NCI-H1417 (cell line): ENCODE data around the gene TRANK1.
"Not testable (repeated sequence)": the region's sequence is repeated elsewhere in the genome, so short reads cannot be mapped to it uniquely, and the experiment has no call there.

ENCODE experiments used
- DNase-seq, 3 experiments: peaks; one replicate each; lab custom pipeline; 2025; lab: John Stamatoyannopoulos, UW

The TRANK1 gene

DNA sequence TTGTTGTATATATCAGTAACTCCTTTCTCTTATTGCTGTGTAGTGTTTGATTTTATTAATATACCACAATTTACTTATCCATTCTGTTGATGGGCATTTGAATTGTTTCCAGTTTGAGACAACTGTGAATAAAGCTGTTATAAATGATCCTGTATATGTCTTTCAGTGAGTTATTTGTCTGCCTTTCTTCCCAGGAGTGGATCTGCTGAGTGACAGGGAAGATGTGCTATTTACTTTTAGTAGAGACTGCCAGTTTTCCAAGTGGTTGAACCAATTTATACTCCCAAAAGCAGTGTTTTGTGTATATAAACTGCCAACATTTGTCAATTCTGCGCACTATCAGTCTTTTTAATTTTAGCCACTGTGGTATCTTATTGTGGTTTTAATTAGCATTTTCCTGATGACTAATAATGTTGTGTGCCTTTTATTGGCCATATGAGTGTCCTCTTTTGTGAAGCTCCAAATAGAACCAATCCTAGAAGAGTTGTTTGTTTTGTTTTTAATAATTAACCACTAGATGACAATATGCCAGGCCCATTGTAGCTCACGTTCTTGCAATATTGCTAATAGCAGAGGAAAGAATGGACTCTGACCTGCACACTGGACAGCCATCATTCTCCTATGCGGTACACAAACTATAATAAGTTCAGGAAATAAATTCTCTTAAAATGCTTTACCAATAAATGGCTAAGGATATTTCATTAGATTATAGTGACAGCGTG, 25.3 kb downstream of the TRANK1 start:
- no peak for DNase-seq

DNA sequence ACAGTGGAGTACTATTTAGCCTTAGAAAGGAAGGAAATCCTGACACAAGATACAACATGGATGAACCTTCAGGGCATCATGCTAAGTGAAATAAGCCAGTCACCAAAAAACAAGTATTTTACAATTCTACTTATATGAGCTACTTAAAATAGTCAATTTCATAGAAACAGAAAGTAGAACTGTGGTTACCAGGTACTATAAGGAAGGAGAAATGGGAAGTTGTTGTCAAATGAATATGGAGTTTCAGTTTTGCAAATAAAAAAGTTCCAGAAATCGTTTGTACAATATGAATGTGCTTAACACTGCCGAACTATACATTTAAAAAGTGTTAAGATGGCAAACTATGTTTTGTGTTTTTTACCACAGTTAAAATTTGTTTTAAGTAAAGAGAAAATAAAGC, 26.8 kb downstream of the TRANK1 start:
- no peak for DNase-seq

DNA sequence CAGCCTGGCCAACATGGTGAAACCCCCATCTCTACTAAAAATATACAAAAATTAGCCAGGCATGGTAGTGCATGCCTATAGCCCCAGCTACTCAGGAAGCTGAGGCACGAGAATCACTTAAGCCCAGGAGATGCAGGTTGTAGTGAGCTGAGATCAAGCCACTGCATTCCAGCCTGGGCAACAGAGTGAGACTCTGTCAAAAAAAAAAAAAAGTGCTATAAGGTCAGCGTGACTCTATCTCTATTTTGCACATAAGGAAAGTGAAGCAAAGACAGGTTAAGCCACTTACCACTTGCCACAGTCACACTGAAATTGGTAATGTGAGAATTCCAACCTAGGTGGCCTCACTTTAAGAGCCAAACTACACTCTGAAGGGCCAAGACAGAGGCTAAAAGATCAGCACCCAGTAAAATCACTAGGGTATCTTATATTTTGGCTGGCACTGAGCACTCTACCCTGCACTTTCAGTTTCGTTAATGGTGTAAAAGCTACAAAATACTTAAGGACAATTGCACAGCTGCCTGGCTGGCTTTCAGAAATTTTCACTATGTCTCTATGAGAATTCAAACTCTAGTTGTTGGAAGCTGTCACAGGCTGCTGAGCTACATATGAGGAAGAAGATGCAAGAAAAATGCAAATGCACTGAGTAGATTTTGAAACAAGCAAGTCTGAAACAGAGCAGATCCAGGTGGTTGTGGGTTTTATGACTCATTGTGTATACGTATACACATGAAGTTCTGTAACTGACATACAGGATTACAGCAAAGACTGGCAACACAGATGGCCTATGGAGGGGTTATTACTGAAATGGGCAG, 32.7 kb downstream of the TRANK1 start:
- no peak for DNase-seq

DNA sequence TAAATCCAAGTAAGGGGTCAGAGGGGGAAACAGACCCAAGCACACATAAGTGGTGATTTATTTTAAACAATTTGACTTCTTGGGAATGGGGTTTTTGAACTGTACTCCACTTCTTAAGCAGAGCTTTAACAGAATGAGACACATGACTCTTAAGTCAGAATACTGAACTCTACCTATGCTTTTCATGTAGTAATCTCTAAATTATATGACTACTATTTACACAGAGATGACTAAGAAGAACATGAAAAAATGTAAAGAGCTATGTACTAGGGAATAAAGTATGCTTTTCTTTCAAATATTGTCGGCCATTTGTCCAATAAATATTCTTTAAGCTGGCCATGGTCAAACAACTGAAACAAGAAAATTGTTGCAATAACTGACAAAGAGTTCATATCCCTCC, 35.2 kb downstream of the TRANK1 start:
- DNase-seq, result no peak

DNA sequence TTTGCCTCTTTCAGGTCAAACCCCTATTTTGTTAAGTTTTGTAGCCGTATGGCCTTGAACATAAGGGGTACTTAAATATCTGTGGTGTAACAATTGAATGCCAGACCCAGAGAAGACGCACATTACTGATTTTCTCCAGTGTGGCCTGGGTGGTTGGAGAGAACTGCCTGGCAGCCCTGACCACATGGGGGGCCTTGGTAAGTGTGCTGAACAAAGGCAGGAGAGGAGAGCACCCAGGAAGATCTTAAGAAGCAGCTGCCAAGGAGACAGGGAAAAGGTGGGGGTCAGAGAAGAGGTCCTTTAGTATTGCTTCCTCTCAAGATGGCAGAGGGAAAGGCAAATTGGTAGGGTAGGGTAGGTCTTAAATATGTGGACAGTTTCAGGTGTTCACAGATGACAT, 35.7 kb downstream of the TRANK1 start:
- no peak for DNase-seq

DNA sequence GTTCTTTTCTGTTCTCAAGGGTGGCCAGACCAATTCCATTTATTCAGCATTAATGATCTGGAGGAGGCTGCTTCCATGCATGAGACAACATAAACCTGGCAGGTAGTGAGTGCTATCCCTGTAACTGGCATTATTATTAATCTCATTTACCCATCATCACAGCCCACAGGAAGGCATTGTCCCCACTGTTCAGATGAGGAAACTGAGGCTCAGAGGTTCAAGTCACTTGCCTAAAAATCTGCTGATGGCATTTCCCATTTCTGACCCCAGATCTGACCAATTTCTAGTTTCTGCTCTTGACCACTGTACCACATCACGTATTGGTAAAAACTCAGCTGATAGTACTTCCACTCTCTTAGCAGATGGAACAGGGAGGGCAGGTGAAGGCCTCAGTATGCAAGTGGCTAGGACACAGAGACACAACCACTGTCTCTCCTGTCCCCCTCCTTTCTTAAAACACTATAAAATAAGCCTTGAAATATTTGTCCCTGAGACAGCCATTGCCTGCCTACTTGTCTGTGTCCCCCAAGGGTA, 36.1 kb downstream of the TRANK1 start:
- DNase-seq, result no peak

DNA sequence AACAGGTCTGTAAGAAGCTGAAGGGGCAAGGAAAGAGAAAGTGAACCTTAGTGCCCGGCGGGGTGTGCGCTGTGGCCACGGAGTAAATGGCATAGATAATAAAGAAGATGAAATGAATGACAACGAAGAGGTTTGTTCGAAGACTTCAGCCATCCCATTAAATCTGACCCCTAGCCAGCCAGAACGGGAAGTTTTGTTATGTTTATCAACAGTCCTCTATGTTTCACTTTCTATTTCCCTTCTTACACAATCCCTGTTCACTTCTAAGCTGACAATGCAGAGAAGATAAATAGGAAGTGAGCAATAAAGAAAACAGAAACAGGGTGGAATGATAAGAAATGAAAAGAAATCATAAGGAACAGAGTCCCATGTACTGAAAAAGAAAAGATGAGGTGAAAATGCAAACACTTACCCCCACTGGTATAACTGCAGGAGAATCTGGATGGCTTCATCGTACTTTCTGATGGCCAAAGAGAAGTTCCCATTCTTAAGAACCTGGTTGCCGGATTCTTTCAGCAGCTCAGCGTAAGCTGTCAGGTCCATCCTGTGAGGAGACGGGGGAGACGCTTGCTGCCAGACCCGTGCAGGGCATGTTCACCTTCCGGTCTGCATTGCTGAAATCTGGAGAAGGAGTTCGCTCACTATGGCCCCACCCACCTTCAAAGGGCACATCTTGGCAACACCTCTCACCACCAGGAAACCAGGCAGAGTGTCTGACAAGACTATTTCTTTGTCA, 36.8 kb downstream of the TRANK1 start:
- DNase-seq, result no peak

DNA sequence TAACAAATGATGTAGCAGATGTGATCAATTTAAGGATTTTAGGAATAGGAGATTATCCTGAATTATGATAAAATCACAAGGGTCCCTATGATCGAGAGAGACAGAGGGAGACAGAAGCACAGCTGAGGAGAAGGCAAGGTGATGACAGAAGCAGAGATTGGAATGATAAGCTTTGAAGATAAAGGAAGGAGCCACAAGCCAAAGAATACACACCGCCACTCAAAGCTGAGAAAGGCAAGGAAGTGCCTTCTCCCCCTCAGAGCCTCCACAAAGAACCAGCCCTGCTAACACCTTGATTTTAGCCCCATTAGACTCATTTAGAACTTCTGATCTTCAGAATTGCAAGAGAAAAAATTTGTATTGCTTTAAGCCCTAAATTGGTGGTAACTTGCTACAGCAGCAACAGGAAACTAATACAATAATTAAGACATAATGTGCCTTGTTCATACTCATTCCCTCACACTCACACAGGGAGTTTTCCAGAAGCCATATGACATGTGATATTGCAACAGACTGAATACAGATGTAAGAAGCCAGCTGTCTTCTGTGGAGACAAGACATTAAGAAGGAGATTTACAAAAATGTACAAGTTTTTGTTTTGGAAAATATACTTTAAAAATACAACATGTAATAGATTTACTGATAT, 38.2 kb downstream of the TRANK1 start:
- DNase-seq, result no peak

DNA sequence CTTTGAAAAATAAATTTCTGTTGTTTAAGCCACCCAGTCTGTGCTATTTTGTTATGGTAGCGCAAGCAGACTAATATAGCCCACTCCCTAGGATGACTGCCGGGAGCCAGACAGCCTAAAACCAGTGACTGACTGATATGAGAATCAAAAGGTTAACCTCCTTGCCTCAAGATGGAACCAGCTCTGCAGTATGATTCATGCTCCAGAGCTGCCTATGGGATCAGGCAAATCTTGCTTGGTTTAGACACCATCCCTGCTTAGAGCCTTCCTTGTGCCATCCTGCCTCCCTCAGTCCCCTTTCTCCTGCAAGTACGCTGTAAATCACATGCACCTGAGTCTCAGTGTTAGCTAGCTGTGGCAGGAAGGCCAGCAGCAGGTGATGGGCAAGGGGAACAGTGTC, 39.3 kb downstream of the TRANK1 start:
- DNase-seq, result no peak

DNA sequence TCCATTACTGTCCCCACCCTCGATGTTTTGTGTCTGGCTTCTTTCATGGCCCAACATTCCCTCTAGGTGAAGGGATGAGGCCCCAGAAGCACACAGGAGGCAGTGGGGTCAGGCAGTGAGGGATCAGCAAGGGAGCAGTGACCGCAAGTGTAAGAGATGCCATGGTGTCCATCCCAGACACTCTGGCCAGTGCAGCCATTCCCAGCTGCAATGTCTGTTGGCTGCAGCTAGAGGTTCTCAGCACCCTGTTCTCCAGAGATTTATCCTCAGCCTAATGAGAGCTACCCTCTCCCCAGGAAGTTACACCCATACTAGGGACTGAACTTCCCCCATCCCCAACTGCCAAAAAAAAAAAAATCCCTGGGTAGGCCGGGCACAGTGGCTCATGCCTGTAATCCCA, 40.2 kb downstream of the TRANK1 start:
- no peak for DNase-seq

DNA sequence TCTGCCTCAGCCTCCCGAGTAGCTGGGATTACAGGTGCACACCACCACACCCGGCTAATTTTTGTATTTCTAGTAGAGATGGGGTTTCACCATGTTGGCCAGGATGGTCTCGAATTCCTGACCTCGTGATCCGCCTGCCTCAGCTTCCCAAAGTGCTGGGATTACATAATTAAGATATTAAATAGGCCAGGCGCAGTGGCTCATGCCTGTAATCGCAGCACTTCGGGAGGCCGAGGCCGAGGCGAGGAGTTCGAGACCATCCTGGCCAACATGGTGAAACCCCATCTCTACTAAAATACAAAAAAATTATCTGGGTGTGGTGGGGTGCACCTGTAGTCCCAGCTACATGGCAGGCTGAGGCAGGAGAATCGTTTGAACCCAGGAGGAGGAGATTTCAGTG, 40.8 kb downstream of the TRANK1 start:
- not testable (repeated sequence) for DNase-seq

DNA sequence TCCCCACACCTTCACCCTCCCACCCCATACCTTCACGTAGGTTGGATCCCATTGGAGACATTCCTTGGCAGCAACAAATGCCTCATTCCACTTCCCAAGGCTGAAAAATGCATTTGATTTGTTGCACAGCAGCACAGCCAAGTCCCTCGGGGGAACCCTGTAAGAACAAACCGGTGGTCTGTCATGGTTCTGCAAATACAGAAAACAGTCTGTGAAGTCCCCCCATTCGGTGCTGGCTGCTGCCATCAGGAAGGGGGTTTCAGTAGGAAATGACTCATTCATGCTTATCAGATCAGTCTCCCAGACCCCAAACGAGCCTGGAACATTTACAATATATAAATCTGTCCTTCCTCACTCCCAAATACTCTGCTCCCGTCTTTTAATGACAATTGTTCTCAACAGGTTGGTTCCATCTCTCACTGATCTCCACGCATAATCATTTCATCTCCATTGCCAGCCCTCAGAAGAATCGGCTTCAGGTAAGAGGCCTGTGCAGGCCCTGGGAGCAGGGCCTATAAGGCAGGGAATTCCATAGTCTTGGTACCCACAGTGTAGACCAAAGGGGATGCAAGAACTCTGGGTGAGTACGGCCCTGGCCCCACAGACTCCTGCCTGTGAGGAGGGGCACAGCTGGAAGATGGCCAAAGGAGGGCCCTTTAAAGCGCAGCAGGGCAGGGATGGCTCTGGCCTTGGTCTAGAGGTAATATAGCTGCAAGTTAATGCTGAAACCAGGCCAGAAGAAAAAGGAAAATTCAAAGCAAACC, 41.6 kb downstream of the TRANK1 start:
- DNase-seq, result no peak

DNA sequence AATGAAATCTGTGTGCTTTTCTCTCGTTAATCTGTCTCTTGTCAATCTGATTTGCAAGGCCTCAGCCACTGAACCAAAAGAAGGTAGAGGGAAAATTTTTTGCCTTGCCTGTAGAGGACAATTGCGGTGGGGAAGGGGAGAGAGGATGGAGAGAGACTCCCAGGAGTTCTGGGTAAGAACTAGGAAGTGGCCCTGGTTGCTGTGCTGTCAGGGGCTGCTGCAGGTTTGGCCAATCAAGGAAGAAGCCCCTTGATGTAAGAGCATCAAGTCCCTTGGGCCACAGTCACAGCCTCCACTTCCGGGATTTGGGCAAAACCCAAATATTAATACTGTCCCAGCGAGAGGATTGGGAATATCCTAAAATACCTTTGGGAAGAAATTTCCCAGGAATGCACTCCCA, 43.3 kb downstream of the TRANK1 start:
- no peak for DNase-seq

DNA sequence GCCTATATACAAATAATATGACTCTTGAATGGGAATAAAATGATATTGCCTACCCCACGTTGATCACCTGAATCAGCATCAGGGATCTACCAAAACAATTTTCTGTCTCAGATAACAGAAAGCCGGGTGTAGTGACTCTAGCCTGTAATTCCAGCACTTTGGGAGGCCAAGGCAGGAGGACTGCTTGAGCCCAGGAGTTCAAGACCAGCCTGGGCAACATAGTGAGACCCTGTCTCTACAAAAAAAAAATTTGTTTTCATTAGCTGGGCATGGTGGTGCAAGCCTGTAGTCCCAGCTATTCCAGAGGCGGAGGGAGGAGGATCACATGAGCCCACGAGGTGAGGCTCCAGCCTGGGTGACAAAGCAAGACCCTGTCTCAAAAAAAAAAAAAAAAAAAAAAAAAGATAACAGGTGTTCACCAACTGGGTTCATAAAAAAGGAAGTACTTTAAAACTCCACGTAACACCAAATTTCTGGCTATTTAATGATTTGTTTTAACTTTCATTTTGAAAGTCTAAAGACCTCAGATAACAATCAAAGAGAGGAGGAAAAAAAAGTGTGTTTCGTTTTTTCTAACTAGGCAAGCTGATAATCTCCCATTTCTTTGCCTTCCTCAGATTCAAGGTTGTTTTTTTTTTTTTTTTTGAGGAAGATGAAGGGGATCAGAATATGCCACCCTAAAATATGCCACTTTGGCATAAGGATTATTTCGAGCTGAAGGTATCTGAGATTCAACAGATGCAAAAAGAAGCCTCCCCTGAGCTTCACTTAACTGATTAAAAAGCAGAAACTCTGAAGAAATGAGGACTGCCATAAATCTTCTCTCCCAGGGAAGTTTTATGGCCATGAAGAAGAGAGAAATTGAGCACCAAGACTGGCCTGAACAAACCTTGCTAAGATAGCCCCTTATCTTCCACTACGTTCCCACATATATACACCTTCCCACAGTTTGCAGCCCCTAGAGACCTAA, 44.1 kb downstream of the TRANK1 start:
- DNase-seq, result no peak

DNA sequence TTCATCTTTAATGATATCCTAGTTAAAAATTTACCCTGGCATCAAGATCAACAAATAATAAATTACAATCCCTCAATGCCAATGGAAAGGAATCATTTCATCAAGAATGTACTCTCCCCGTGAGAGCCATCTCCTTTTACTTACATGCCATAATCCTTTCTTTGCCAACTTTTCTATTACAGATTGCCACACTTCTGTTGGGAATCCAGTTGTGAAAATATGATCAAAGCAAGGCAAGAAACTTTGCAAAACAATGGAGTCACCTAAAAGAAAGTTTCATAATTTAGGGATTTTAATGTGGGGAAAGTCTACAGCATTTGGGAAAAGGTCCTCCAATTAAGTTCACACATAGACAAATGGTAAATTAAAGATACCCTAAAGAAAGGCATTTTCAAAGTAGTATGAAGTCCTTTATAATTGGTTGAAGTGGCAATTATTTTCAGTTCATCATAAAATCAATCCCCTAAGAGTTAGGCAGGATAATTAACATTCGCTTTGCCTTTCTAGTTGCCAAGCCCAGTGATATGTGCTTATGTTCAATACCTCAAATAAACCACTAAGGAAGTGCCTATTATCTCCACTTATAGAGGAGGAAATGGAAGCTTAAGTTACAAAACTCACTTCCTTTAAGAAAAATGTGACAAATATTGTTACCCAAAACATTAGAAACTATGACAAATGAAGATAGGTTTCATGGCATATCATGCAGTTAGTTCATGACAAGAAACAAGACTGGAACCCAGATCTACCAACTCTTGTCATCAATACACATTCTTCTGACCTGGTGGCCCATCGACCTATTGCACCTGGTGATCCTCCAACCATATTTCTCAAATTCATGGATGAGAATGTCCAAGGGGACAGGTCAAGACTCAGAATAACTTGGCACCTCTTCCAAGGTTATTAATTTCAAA, 49.1 kb downstream of the TRANK1 start:
- no peak for DNase-seq

DNA sequence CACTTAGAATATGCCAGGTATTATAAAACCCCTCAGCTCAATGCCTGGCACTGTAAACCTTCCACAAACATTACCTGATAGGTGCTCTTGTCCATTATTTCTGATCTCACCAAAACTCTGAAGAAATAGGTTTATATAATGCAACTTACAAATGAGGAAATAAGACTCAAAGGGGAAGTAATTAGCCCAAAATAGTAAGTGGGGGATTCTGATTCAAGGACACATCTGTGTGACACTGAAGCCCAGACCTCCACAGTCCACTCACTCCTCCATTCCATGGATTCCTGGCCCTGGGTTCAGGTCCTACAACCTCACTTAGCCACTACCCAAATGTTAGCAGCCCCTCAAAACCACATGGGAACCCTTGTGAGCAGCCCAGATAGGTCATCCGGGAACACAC, 49.9 kb downstream of the TRANK1 start:
- DNase-seq, result no peak

DNA sequence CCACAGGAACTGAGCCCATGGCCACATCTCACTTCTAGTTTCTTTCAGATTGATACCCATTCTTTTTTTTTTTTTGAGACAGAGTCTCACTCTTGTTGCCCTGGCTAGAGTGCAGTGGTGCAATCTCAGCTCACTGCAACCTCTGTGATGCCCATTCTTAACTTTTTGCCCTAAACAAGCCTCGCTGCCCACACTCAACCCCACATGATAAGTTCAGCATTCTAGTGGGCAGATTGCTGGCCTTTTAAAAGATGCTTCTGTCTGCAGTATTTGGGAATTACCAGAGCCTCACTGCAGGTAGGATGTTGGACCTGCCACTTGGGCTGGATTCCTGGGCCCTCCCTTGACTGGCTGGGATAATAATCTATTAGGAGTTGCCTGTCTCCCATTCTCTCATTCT, 51.0 kb downstream of the TRANK1 start:
- DNase-seq, result no peak

DNA sequence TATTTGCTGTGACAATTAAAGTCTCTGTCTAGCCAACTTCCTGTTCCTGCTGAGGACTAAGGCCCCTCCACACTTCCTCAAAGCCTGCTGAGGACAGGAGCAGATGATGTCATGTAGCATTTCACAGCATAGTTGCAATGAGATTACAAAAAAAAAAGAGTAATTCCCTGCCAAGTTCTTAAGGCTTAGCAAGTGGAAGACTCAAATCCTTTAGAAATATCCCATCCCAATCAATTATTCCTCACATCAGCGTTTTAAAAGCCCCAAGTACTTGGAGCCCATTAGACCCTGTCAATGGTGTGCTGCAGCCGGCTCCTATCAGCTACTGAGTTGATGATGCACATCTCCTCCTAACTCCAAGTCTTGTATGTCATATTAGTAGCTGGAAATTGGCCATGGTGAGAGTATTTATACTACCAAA, 51.7 kb downstream of the TRANK1 start:
- no peak for DNase-seq
